GM21515 (cell line): ENCODE measurements around the gene GJA5.

Source experiments
- ATAC-seq: cut with Tn5 transposase; IDR thresholded peaks from one replicate; pipeline ENCODE4 v1.9.1; 2021; ENCODE audit not compliant: unreplicated experiment

The GJA5 gene

DNA sequence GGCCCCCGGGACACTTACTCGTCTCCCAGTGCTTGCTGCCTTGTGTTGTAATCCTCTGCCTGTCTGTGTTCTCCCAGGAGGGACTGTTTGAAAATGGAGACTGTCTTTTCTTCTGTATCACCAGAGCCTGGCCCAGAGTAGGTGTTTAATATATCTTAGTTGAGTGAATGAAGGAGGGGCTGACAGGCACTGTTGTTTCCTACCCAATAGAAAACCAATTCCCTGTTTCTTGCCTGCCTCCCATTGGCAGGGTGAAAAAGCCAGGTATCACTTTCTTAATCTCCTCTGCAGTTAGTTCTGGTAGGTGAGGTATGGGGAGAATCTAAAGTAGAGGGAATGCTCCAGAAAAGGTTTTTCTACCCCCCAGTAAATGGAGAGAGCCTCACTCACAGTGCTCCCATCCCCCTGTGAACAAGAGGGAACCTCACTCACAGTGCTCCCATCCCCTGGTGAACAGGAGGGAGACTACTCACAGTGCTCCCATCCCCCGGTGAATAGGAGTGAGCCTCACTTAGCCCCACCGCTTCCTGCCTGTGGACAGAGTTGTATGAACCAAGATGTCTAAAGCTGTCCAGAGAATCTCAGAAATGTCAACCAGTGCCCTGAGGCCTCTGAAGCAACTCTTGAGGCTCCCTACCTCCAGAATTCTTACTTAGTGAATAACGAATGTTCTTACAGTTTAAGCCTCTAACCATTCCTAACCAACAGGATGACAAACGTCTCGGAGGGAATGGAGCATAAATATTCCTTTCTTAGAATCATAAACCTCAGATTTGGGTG is at the start of gene GJA5:
GJA5 (minus strand) TSS at position 122 of the 780 bp plus-strand sequence. CDS start 1,364 bp downstream, outside the sequence.
- ATAC-seq, result no peak

DNA sequence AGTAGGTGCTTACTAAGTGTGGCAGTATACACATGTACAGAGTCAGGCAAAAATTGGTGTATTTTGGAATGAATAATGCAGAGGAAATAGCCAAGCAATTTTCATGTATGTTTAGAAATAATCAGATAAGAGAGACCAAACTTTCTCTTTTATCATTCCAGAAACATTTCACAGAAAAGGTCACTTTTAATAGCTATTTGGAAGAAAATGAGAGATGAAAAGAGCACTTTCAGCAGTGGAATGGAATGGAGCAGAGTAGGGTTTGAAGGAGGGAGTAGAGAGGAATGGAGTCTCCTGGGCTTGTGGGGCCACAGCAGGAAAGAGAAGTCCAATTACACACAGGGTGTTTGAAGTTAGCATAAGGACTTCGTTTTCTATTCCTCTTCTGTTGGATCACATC is 48.8 kb upstream of the GJA5 start:
- no peak for ATAC-seq

DNA sequence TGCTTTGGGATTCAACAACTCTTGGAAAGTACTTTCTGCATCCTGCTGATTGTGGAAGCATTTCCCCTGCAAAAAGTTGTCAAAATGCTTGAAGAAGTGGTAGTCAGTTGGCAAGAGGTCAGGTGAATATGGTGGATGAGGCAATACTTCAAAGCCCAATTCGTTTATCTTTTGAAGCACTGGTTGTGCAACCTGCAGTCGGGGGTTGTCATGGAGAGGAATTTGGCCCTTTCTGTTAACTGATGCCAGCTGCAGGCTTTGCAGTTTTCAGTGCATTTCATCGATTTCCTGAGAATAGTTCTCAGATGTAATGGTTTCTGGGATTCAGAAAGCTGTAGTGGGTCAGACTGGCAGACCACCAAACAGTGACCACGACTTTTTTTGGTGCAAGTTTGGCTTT is 47.6 kb upstream of the GJA5 start:
- no peak for ATAC-seq

DNA sequence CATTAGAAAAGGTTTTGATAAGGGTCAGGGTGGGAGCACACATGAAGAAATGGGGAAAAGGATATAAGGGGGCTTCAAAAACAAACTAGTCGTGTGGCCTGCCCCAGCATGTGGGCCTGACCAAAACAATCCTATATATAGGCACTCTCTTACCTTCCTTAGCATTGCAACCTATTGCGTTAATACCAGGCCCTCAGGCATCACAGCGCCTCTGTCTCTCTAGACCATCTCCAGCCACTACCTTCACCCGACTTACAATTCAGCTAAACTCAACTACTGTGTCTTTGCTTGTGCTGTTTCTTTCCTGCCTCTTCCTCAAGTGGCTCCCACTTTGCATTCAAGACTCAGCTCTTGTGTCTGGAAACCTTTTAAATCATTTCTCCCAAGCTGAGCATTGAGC is 47.0 kb upstream of the GJA5 start:
- no peak for ATAC-seq

DNA sequence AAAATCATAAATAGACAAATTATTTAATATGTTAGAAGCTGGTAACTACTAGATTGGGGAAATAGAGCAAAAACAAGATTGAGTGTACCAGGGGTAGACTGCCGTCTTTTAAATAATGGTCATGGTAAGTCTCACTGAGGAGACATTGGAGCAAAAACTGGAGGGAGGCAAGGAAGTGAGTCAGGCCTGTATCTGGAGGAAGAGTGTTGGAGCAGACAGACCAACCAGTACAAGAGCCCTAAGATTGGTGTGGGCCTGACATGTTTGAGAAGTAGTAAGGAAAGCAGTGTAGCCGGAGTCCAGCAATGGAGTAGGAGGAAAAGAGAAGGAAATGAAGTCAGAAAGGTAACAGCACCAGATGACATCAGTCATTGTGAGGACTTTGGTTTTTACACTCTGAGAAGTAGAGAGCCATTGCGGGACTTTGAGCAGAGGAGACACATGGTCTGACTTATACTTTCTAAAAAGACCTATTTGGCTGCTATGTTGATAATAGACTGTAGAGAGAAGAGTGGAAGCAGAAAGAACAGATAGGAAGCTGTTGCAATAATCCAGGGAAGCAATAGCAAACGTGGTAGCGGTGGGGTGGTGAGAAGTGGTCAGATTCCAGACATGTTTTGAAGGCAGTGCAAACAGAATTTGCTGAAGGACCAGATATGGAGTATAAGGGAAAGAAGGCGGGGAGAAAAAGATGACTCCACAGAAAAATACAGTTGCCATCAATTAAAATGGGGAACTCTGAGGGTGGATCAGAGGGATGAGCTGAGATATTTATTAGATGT is 44.7 kb upstream of the GJA5 start:
- ATAC-seq, result no peak

DNA sequence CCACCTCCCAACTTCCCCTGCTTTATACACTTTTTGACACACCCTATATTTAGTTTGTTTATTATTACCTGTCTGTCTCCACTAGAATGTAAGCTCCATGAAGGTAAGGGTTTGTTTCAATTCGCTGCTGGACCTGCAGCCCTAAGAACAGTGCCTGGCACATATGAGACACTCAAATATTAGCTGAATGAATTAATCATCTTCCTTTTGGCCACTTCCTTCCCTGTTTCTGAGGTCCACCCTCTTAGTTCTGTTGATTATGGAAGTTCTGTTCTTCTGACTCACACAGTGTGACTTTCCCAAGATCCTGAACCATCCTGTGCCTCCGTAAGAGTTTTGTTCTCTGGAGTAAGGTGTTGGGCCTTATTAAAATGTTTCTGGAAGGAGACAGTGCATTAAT is 40.4 kb upstream of the GJA5 start:
- ATAC-seq, result no peak

DNA sequence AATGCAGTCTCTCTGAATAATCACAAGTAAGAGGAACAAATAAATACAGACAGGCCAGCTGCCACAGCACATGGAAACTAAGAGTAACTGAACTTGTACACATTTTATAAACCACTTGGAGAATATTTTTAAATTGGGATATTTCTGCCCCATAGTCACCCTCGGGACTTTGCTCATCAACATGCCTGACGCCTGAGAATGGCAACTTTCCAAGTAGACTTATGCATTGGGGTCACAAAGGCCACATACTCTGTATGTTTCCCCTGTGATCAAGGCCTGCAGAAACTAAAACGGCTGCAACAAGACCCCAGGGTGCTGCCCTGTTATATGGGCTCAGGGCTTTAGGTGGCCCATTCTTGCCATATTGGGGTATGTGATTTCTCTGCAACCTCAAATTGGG is 38.3 kb upstream of the GJA5 start:
- no peak for ATAC-seq

DNA sequence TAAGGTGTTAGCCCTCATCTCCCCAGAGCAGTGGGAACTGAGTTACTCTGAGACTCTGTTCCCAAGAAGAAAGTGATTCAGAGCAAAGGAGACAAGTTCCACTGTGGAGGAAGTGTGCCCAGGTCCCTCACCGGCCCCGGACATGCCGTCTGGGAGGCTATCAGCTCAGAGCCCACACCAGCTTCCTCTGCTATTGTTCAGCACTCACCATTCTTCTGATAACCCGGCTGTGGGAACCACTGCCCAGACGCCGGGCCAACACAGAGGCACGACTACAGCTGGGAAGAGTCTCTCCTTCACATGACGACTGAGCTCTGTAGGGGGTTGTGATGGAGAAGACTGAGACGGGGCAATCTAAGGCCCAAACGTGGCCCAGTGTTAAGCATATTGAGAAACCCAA is 34.2 kb upstream of the GJA5 start:
- ATAC-seq, result no peak

DNA sequence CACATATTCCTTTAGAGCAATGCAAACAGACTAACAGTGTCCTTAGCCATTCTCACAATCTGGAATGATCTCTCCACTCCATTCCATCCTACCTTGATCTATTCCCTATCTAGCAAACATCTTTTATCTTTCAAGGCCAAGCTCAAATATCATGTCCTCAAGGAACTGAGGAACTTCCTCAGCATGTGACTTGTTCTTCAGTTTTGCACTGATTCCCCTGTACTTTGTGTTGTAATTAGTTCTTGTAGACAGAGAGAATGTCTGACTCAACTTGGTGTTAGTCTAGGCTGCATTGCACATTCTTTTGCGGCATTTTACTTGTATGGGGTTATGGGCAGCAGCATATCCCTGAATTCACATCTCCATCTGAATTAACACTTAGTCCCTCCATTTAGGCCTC is 31.5 kb upstream of the GJA5 start:
- ATAC-seq, result no peak

DNA sequence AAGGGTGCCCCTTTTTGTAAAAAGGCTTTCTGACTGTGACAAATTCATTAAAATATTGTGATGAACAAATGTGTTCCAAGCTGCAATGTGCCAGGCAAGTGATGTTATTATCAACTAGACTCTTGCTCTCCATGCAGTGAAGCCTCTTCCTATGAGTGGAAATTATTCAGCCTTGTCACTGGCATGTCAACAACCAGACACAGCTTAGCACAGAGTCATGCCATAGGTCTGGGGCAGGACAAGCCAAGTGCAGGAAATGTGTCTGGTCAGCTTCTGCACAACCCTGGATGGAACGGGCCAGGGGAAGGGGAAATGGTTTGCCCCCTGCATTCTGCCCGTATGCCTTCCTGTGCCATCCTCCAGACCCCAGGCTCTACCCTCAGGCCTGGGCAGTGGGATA is 27.4 kb upstream of the GJA5 start:
- ATAC-seq, result no peak

DNA sequence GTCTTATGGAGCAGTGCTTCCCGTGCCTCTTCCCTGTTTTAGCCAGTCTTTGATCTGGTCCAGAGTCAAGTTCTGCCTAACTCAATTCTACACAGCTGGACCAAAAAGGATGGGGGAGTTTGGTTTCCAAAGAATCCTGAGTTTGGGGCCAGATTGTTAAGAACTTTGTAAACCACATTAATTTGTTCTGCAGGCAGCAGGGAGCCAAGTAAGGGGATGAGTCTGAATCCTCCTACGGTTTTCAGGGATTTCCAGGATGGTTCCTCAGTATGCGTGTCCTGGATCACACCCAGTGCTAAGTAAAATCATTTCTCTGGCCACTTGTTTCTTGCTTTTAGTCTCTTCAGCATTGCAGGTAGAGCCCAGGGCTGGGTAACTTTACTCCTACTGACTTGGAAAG is 26.1 kb upstream of the GJA5 start:
- ATAC-seq, result no peak

DNA sequence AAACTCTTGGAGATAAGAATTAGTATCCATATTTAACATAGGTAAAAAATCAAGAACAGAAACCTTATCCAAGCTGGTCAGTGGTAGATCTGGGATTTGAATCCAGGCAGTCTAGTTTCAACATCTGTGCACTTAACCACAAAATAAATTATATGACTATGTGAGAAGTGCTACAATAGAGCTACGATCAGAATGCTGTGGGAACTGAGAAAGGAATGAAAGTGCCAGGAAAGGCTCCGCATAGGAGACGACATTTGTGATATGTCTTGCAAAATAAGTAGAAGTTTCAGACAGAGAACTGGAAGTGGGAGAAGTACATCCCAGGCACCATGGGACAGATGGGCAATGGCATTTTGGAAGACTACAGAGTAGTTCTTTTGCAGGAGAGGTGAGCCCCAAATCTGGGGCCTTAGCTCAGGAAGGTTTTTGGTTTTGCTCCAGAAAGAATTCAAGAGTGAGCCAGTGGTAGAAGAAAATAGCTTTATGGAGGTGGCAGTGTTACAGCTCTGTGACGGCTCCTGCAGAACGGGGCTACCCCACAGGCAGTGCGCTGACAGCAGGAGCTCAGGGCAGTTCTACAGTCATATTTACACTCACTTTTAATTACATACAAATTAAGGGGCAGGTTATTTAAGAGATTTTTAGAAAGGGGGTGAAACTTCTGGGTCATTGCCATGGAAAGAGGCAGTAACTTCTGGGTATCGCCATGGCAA is 25.5 kb upstream of the GJA5 start:
- no peak for ATAC-seq

DNA sequence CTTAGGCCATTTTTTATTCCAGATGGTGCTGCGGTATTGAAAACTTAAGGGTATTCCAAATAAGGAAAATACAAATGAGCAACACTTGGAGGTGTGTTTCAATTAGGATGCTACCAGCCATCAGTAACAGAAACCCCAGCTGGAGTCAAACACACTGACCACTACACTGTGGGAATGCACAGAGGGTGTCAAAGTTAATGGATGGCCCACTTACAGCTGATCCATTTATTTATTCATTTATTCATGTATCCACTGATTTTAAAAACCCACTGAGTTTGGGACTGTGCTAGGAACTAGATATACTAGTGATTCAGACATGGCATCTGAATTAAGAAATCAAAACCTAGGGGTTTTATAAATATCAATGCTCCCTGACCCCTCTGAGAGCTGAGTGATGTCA is 24.5 kb upstream of the GJA5 start:
- ATAC-seq, result no peak

DNA sequence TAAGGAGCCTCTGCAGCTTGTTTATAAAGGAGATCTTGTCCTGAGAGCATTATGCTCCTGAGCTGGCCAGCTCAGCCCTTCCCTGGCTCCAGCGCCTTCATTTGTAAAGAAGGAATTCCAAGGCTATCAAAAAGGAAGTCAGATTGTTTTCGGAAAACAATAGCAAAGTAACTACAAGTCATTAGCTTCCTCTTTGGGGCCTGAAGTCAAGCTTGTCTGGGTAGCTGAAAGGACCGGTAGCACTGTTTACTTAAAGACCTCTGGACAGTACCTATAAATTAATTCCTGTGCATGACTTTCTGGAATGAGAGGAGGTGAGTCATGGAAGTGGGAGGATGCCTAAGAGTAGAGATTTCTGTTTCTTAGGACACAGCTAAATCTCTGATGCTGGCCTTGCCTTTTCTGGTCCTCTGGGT is 20.7 kb upstream of the GJA5 start:
- ATAC-seq, result no peak

DNA sequence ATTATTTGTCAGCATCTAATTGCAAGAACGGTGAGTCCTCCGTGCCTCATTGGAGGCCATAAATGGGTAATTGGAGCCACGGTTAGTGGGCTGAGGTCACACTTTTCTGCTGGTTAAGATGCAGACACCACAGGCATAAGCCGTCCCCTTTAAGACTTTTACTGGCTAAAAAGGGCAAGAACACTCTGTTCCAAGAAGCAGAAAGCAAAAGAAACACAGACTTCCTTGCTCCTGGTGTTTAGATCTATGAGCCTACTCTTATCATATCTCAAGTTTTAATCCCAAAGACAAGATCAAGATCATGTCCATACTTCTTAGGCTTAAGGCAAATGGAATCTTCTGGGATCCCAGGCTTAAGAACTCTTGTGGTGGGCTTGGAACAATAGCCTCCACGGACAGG is 17.3 kb upstream of the GJA5 start:
- ATAC-seq, result no peak

DNA sequence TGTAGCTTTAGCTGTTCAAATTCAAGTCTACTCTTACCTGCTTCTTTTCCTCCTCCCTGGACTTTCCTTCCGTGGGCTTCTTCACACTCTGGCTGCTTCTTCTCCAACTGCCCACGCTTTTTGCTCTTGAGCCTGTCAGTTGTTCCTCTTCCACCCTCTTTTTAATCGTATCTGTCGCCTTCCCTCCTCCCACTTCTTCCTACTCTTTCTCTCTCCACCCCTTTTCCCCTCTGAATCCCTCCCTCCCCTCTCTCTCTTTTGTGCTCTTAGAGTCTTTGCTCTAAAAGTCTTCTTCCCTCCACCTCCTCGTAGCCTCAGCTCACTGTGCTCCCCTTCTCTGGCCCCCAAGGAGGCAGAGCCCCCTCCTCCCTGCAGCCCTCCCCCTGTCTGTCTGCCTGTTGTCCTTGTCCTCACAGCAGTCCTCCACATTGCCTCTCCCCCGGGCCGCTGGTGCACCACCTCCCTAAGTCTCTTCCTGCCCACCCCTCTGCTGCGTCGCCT is 12.9 kb upstream of the GJA5 start:
- ATAC-seq, result no peak

DNA sequence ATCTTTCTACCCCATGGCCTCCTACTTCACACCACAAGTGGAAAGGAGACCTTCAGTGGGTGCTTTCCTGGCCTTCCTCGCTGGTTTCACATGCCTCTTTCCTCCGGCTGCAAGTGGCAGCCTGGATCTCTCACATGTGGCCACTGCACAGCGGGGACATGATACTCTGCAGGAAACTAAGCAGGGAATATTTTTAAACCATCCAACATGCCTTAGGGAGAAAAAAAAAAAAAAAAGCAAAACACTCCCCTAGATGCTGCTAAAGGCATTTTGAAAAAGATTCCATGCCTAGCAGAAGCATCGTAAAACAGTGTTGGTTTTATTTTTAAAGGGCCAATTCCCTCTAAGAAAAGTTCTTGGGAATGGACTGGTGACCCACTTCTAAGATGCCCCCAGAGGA is 12.2 kb upstream of the GJA5 start:
- ATAC-seq, result no peak

DNA sequence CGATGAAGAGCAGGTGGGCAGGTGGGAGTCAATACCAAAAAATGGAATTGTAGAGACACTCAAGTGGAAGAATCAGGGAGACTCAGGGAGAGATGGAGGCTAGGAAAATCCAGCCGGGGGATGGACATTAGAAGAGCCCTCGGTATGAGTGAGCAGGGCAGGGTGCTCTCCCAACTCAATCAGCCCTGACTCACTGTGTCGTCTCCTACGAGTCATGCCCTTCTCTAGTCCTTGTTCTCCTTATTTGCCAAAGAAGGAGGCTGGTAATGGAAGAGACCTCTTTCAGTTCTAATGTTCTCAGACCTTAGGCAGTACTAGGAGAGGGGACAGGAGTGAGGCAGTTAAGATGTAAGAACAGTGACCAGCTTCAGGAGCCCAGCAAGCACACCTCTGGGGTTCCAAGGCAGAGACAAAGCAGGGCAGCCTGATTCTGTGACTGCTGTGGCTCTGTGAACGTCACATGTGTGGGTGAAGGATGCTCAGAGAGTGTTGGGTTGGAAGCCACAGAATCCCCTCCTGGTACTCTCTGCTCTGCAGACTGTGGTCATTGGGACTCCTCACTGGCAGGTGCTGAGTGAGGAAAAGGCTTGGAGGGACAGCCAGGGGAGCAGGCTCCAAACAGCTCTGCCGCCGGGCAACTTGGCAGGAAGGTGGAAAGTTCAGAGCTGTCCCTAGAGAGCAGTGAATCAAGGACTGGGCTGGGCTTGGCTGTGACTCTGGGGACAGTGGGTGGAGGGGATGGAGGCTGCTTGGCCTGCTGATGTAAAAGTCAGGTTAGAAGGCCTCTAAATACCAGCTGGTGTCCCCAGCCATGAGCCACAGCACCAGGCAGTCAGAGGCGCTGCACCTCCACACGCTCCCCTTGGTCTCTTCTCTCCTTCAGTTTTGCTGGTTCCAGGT is 11.1 kb upstream of the GJA5 start:
- no peak for ATAC-seq

DNA sequence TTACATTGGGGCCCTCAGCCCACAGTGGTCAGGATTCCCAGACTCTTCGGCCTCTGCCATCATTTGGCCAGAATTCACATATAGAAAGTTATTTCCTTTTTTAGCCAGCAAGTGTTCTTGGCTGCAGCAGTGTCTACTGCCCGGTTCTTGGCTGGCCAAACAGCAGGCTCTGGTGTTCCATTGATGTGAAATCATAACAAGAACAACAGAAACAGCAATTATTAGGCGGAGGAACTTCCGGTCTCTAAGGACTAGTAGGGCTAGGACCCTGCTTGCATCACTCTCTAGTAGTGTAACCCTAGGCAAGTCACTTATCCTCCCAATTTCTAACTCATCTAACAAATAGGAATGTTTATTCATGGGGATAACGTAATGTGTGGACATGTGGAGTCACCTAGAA is 8.7 kb upstream of the GJA5 start:
- ATAC-seq, result no peak

DNA sequence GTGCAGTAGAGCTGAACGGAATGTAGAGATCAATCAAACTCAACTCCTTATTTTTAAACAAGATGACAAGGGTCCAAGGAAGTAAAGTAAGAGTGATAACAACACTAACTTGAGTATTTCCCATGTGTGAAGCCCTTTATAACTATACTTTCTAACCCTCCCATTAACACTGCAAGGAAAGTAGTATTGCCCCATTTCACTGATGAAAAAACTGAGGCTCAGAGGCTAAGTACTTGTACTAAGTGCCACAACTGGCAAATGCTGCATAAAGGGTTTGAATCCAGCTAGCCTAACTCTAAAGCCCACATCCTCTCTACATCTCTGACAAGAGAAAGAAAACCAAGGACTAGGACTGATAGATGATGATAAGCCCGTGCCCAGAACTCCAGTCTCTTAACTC is 8.2 kb upstream of the GJA5 start:
- no peak for ATAC-seq

DNA sequence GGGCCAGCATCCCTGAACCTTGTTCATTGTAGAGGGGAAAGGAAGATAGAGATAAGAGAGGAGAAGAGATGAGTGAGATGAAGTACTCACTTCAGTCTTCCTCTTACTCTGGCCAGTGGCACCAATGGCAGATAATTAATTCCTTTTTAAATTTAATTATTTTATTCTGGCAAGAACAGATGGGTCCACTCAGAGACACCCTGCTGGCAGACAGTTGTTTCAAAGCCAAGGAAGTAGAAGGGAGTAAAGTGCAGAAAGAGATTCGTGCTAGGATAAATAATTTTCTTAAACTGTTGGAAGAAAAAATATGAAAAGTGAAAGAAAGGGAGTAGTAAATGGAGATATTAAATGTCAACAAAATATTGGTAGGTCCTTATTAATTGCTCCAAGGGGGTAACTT is 7.7 kb upstream of the GJA5 start:
- ATAC-seq, result no peak
